8988T (cell line): ENCODE data around the gene NOX4.
"Not testable (repeated sequence)": the region's sequence is repeated elsewhere in the genome, so short reads cannot be mapped to it uniquely, and the experiment has no call there.

Experiments
- DNase-seq: peaks from one replicate; pipeline ENCODE4 v3.0.0; 2011

The NOX4 gene

DNA sequence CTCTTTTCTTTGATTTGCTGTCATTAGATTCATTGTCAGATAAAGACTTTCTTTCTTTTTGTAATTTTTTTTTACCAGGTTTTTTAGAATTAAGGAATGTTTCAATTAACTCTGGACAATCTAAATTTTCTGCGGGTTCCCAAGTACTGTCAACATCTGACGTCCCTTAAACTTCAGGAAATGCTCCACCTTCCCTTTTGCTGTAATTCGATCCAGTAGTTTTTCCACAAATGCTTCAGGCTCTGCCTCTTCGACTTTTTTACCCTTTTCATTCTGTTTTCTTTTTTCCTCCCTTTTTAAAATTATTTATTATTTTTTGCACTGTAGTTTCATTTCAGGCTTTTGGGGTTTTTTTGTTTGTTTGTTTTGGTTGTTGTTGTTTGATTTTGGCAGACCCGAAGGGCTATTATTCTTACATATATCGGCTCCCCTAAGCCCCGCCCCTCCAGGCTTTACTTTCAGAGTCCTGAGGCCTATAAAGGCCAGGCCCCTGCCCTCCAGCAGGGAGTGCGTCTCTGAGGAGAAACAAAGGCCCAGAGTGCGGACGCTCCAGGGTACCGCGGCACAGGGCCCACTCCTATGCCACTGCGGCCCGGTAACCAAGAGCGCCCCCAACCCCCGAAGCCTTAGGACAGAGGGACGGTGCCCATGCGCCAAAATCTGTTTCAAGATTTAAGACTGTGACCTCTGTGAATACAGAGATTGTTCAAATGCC lies 197.1 kb downstream of the NOX4 start:
- DNase-seq, result no peak

DNA sequence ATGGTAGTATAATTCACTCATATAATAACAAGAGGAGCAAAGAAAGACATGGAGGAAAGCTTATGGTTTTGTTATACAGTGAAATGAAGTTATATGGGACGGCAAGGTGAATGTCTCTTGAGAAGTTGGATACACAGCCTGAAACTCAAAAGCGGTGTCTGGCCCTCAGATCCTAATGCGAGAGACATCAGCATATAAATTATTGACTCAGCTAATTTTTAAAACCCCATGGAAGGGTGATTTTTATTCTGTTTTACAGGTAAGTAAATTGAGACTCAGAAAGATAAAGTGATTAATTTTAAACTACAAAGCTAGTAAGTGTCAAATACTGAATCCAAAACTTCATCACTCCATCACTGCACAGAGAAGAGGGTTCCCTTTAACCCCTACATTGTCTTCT lies 203.2 kb downstream of the NOX4 start:
- not testable (repeated sequence) for DNase-seq

- not testable (repeated sequence) for DNase-seq
Observed at GRCh38 chr11:89286601-89287000, 204.6 kb downstream of the NOX4 start.

- DNase-seq, result not testable (repeated sequence)
Observed at GRCh38 chr11:89281032-89281677, 210.0 kb downstream of the NOX4 start.

GRCh38 chr11:89279176-89279575 lies 212.0 kb downstream of the NOX4 start:
- DNase-seq, result no peak

- no peak for DNase-seq
Observed at GRCh38 chr11:89275966-89276365, 215.2 kb downstream of the NOX4 start.
